Measurements from ENCODE around the gene ACADSB. TPM values are rescaled to one million over a fixed set of nuclear protein-coding genes. Genes with fewer than 3 reads are reported as not detected.

Gene ACADSB
- total RNA-seq, 1 donor from 2014 or later: 9.9 TPM

GRCh38 chr10:123000155-123000554, 8.7 kb upstream of the ACADSB start:
- peaks cover 5% of the 10 kb centered on the region for H3K4me1 Mint-ChIP-seq (ENCODE audit: low read depth, unreplicated experiment)
- no peaks in the 10 kb centered on the region for H3K36me3 Mint-ChIP-seq (ENCODE audit: unreplicated experiment)
- no peaks in the 10 kb centered on the region for H3K27me3 Mint-ChIP-seq (ENCODE audit: unreplicated experiment)
- H3K27ac Mint-ChIP-seq (ENCODE audit: unreplicated experiment): no peak overlapping the region
- DNase-seq: no peak
- no peak for TF ChIP-seq CTCF (IDR thresholded peaks at IDR 0.05; ENCODE audit: partially characterized antibody, unreplicated experiment)
- no peak overlapping the region for H3K4me3 Mint-ChIP-seq (ENCODE audit: unreplicated experiment)
- H3K9me3 Mint-ChIP-seq (ENCODE audit: unreplicated experiment): no peaks in the 10 kb centered on the region

- TF ChIP-seq CTCF (IDR thresholded peaks at IDR 0.05; ENCODE audit: partially characterized antibody, unreplicated experiment): no peak
- no peak overlapping the region for H3K4me3 Mint-ChIP-seq (ENCODE audit: unreplicated experiment)
- no peaks in the 10 kb centered on the region for H3K9me3 Mint-ChIP-seq (ENCODE audit: unreplicated experiment)
- no peaks in the 10 kb centered on the region for H3K36me3 Mint-ChIP-seq (ENCODE audit: unreplicated experiment)
- no peak for DNase-seq
- peaks cover 5% of the 10 kb centered on the region for H3K4me1 Mint-ChIP-seq (ENCODE audit: low read depth, unreplicated experiment)
- no peaks in the 10 kb centered on the region for H3K27me3 Mint-ChIP-seq (ENCODE audit: unreplicated experiment)
- no peak overlapping the region for H3K27ac Mint-ChIP-seq (ENCODE audit: unreplicated experiment)
These were observed 7.4 kb upstream of the ACADSB start for GRCh38 chr10:123001370-123001769.

- no peak overlapping the region for H3K4me3 Mint-ChIP-seq (ENCODE audit: unreplicated experiment)
- H3K4me1 Mint-ChIP-seq (ENCODE audit: low read depth, unreplicated experiment): peaks cover 3% of the 10 kb centered on the region
- DNase-seq: no peak
- TF ChIP-seq CTCF (IDR thresholded peaks at IDR 0.05; ENCODE audit: partially characterized antibody, unreplicated experiment): no peak
- peaks cover 4% of the 10 kb centered on the region for H3K27me3 Mint-ChIP-seq (ENCODE audit: unreplicated experiment)
- H3K9me3 Mint-ChIP-seq (ENCODE audit: unreplicated experiment): peaks cover 4% of the 10 kb centered on the region
- no peak overlapping the region for H3K27ac Mint-ChIP-seq (ENCODE audit: unreplicated experiment)
- no peaks in the 10 kb centered on the region for H3K36me3 Mint-ChIP-seq (ENCODE audit: unreplicated experiment)
These were observed 4.5 kb upstream of the ACADSB start for GRCh38 chr10:123004298-123004697.

GRCh38 chr10:123007558-123008354, 1.1 kb upstream of the ACADSB start:
- peaks cover 9% of the 10 kb centered on the region for H3K27me3 Mint-ChIP-seq (ENCODE audit: unreplicated experiment)
- peak overlapping the region; percentile 97 for H3K27ac Mint-ChIP-seq (ENCODE audit: unreplicated experiment)
- H3K4me3 Mint-ChIP-seq (ENCODE audit: unreplicated experiment): peak overlapping the region; percentile 99
- TF ChIP-seq CTCF (IDR thresholded peaks at IDR 0.05; ENCODE audit: partially characterized antibody, unreplicated experiment): no peak
- H3K36me3 Mint-ChIP-seq (ENCODE audit: unreplicated experiment): peaks cover 8% of the 10 kb centered on the region
- peaks cover 3% of the 10 kb centered on the region for H3K4me1 Mint-ChIP-seq (ENCODE audit: low read depth, unreplicated experiment)
- no peak for DNase-seq
- peaks cover 8% of the 10 kb centered on the region for H3K9me3 Mint-ChIP-seq (ENCODE audit: unreplicated experiment)

- no peak for TF ChIP-seq CTCF (IDR thresholded peaks at IDR 0.05; ENCODE audit: partially characterized antibody, unreplicated experiment)
- peak; percentile 29 for DNase-seq
- Mint-ChIP-seq H3K4me3 (ENCODE audit: unreplicated experiment) (peak overlapping the region; percentile 99), H3K4me1 (ENCODE audit: low read depth, unreplicated experiment) (peaks cover 3% of the 10 kb centered on the region), H3K27me3 (ENCODE audit: unreplicated experiment) (peaks cover 9% of the 10 kb centered on the region), H3K27ac (ENCODE audit: unreplicated experiment) (peak overlapping the region; percentile 97), H3K9me3 (ENCODE audit: unreplicated experiment) (peaks cover 8% of the 10 kb centered on the region), H3K36me3 (ENCODE audit: unreplicated experiment) (peaks cover 12% of the 10 kb centered on the region)
These were observed 457 bp downstream of the ACADSB start for GRCh38 chr10:123009105-123009820.
